Measurements from ENCODE around the gene MAG.

MAG gene

DNA sequence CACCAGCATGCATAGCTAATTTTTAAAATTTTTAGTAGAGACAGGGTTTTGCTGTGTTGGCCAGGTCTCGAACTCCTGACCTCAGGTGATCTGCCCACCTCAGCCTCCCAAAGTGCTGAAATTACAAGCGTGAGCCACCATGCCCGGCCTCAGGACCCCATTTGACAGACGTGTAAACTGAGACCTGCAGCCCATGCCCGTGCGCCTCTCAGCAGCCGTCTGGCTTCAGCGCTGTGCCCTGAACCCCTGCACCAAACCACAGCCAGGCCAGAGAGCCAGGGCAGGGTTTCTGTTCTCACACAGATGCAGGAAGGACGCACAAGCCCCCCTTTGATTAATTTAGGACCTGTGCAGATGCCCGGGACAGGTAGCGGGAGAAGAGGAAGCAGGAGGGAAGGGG lies 48.5 kb downstream of the MAG start:
- Histone ChIP-seq H3K27me3 (no peaks in the 10 kb centered on the region), H3K36me3 (peaks cover 6 to 100% (median 86%) of the 10 kb centered on the region in 11 experiments; a peak in 20 of 22 replicates), H3K9me3 (replicated peaks in 1 of 11) (no peaks in the 10 kb centered on the region), H3K9ac (0 out of 22 replicates have a peak overlapping the region, but pooled peaks of 1 of the 11 experiments have one; percentile 41), H3K4me3 (no peak overlapping the region; a peak in 1 of 20 replicates), H4K20me1 (peaks cover 0 to 33% (median 0%) of the 10 kb centered on the region in 11 experiments; a peak in 5 of 22 replicates), H3K4me1 (peaks cover 75 to 99% (median 95%) of the 10 kb centered on the region in 10 experiments), H3K27ac (peak overlapping the region in 5 of 11 experiments; percentile 11 to 58 (median 28); a peak in 7 of 22 replicates), H3K4me2 (peak overlapping the region; percentile 28 to 84 (median 74); a peak in 21 of 22 replicates)
- no peak for TF ChIP-seq Cebpa-rat (IDR thresholded peaks at IDR 0.05)

DNA sequence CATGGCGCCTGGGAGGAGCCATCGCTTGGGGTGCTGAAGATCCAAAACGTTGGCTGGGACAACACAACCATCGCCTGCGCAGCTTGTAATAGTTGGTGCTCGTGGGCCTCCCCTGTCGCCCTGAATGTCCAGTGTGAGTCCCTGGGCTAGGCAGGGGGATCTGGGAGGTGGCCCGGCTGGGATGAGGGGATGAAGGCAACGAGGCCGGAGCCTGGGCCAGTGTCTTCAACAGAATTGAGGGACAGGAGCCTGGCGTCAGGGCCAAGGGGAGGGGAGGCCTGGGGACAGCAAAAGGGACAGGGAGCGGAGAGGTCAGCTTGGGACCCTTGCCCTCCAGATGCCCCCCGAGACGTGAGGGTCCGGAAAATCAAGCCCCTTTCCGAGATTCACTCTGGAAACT lies 49.0 kb downstream of the MAG start:
- Histone ChIP-seq H3K9ac (peak overlapping the region in 2 of 11 experiments; percentile 41 to 44; a peak in 3 of 22 replicates), H3K27ac (peak overlapping the region; percentile 5 to 64 (median 32); a peak in 17 of 22 replicates), H3K27me3 (no peaks in the 10 kb centered on the region), H3K4me3 (no peak overlapping the region; a peak in 1 of 20 replicates), H4K20me1 (peaks cover 0 to 29% (median 0%) of the 10 kb centered on the region in 11 experiments; a peak in 5 of 22 replicates), H3K36me3 (peaks cover 6 to 100% (median 86%) of the 10 kb centered on the region in 11 experiments; a peak in 20 of 22 replicates), H3K4me1 (peaks cover 80 to 99% (median 95%) of the 10 kb centered on the region in 10 experiments), H3K4me2 (peak overlapping the region; percentile 28 to 84 (median 74)), H3K9me3 (replicated peaks in 1 of 11) (no peaks in the 10 kb centered on the region)
- TF ChIP-seq Cebpa-rat (IDR thresholded peaks at IDR 0.05): no peak

GRCh38 chr19:35341565-35342225 lies 49.7 kb downstream of the MAG start:
- TF ChIP-seq Cebpa-rat (IDR thresholded peaks at IDR 0.05): no peak
- Histone ChIP-seq H3K27ac (peak overlapping the region; percentile 5 to 64 (median 39); a peak in 16 of 22 replicates), H3K4me3 (no peak overlapping the region), H3K4me2 (peak overlapping the region; percentile 28 to 84 (median 74)), H4K20me1 (peaks cover 0 to 23% (median 0%) of the 10 kb centered on the region in 11 experiments; a peak in 3 of 22 replicates), H3K9ac (peak overlapping the region in 2 of 11 experiments; percentile 41 to 44; a peak in 5 of 22 replicates), H3K36me3 (peaks cover under 1 to 97% (median 83%) of the 10 kb centered on the region in 11 experiments; a peak in 20 of 22 replicates), H3K4me1 (peaks cover 87 to 99% (median 95%) of the 10 kb centered on the region in 10 experiments), H3K27me3 (no peaks in the 10 kb centered on the region), H3K9me3 (replicated peaks in 1 of 11) (no peaks in the 10 kb centered on the region)

GRCh38 chr19:35342430-35342829 lies 50.5 kb downstream of the MAG start:
- no peak for TF ChIP-seq Cebpa-rat (IDR thresholded peaks at IDR 0.05)
- Histone ChIP-seq H3K4me1 (peaks cover 89 to 99% (median 95%) of the 10 kb centered on the region in 10 experiments), H3K9ac (peak overlapping the region in 1 of 11 experiments; percentile 38; a peak in 3 of 22 replicates), H3K4me3 (no peak overlapping the region), H4K20me1 (peaks cover 0 to 18% (median 0%) of the 10 kb centered on the region in 11 experiments; a peak in 3 of 22 replicates), H3K4me2 (peak overlapping the region; percentile 15 to 84 (median 74); a peak in 21 of 22 replicates), H3K9me3 (replicated peaks in 1 of 11) (no peaks in the 10 kb centered on the region), H3K27ac (peak overlapping the region in 10 of 11 experiments; percentile 14 to 58 (median 35); a peak in 12 of 22 replicates), H3K36me3 (peaks cover 0 to 89% (median 76%) of the 10 kb centered on the region in 11 experiments; a peak in 19 of 22 replicates), H3K27me3 (no peaks in the 10 kb centered on the region)

- no peak for TF ChIP-seq Cebpa-rat (IDR thresholded peaks at IDR 0.05)
- Histone ChIP-seq H3K4me2 (peak overlapping the region; percentile 80 to 98 (median 92)), H3K36me3 (peaks cover 0 to 68% (median 56%) of the 10 kb centered on the region in 11 experiments; a peak in 19 of 22 replicates)
Measured at GRCh38 chr19:35344511-35345031, 52.6 kb downstream of the MAG start.

DNA sequence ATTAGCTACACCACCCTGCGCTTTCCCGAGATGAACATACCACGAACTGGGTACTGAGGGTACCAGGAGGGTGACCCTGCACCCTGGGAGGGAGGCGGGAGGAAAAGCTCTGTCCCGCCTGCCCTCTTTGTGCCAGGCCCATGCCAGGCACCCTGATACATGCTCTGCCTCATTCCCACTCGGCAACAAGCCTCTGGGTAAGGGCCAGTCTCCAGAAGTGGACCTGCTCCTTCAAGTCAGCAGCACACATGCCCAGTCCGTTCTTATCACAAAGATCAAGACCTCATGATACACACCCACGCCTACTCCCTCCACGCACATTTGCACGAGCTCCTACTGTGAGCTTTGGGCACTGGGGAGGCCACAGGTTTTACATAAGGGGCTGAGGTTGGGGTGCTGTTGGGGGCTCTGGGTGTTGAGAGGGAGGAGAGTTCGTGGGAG lies 53.7 kb downstream of the MAG start:
- H3K4me1 ChIP-seq: peaks cover 96 to 100% (median 98%) of the 10 kb centered on the region in 10 experiments
- peak overlapping the region; percentile 80 to 98 (median 92) for H3K4me2 ChIP-seq
- no peaks in the 10 kb centered on the region for H3K9me3 ChIP-seq (replicated peaks in 1 of 11)
- TF ChIP-seq Cebpa-rat (IDR thresholded peaks at IDR 0.05): no peak
- peak overlapping the region in 2 of 10 experiments; percentile 3 to 21; a peak in 3 of 20 replicates for H3K4me3 ChIP-seq
- H3K27ac ChIP-seq: peak overlapping the region; percentile 81 to 97 (median 91)
- H3K27me3 ChIP-seq: no peaks in the 10 kb centered on the region
- peaks cover 0 to 58% (median 51%) of the 10 kb centered on the region in 11 experiments; a peak in 19 of 22 replicates for H3K36me3 ChIP-seq
- H3K9ac ChIP-seq: peak overlapping the region; percentile 63 to 88 (median 79); a peak in 18 of 22 replicates
- H4K20me1 ChIP-seq: peaks cover 0 to 9% (median 0%) of the 10 kb centered on the region in 11 experiments; a peak in 2 of 22 replicates

More at GRCh38 chr19:35344511-35345031, 52.6 kb downstream of the MAG start:
- Histone ChIP-seq H4K20me1 (peaks cover 0 to 9% (median 0%) of the 10 kb centered on the region in 11 experiments; a peak in 2 of 22 replicates), H3K27me3 (no peaks in the 10 kb centered on the region), H3K9me3 (replicated peaks in 1 of 11) (no peaks in the 10 kb centered on the region), H3K4me3 (no peak overlapping the region), H3K27ac (peak overlapping the region in 2 of 11 experiments; percentile 10 to 32; a peak in 1 of 22 replicates), H3K9ac (peak overlapping the region in 3 of 11 experiments; percentile 11 to 76 (median 21); a peak in 3 of 22 replicates), H3K4me1 (peaks cover 96 to 100% (median 98%) of the 10 kb centered on the region in 10 experiments)

- Histone ChIP-seq H3K36me3 (peaks cover 0 to 51% (median 43%) of the 10 kb centered on the region in 11 experiments; a peak in 19 of 22 replicates), H4K20me1 (peaks cover 0 to 9% (median 0%) of the 10 kb centered on the region in 11 experiments; a peak in 2 of 22 replicates), H3K27me3 (no peaks in the 10 kb centered on the region), H3K4me1 (peaks cover 96 to 100% (median 98%) of the 10 kb centered on the region in 10 experiments), H3K4me3 (peak overlapping the region in 6 of 10 experiments; percentile 11 to 35 (median 20); a peak in 10 of 20 replicates), H3K9ac (peak overlapping the region; percentile 63 to 88 (median 79)), H3K27ac (peak overlapping the region; percentile 81 to 97 (median 91)), H3K9me3 (replicated peaks in 1 of 11) (no peaks in the 10 kb centered on the region), H3K4me2 (peak overlapping the region; percentile 80 to 98 (median 92))
- TF ChIP-seq Cebpa-rat (IDR thresholded peaks at IDR 0.05): no peak
Measured at GRCh38 chr19:35346193-35347052, 54.5 kb downstream of the MAG start.
